Prostate gland (tissue), 2 donors: ENCODE data around the gene USP25.

Experiments used
- POLR2A ChIP-seq: fragments of 450-650 bp; IDR thresholded peaks from one replicate; pipeline ENCODE4 v1.6.1; 2016; ENCODE audit warnings: antibody characterized with exemption, mild to moderate bottlenecking
- POLR2AphosphoS5 ChIP-seq: sonication (generic); formaldehyde crosslinking; IDR thresholded peaks from one replicate; pipeline ENCODE4 v1.6.1; 2017; ENCODE audit warnings: antibody characterized with exemption
- TF ChIP-seq, protein P1 (sequence below), 4 experiments: fragments of 200-600 bp in 2 of 4; fragments of 450-650 bp in 2 of 4; sonication (generic) in 2 of 4; IDR thresholded peaks; 1 replicate in 3 of 4; 2 replicates in 1 of 4; pipeline ENCODE4 v1.5.1; 2016 to 2019; ENCODE audit warnings: antibody characterized with exemption in 4 of 4, mild to moderate bottlenecking in 2 of 4, moderate library complexity in 2 of 4

DNA sequence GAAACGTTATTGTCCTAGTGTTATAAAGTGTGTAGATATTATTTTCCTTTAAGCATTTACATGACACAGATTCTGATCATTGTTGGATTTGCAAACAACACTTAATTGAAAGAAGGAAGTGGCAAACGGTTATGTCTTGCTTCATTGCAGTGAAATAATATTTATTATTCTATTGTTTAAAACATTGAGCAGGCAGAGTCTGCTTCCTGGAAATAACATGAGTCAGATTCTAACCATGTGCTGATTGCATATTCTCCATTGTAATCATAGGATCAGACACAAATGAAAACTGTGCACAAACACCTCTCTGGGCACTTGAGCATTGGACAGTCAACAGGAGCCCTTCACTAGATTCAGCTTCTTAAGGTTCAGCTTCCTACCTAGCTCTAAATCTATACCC is 46.8 kb upstream of the USP25 start:
- TF ChIP-seq, protein P1, sequence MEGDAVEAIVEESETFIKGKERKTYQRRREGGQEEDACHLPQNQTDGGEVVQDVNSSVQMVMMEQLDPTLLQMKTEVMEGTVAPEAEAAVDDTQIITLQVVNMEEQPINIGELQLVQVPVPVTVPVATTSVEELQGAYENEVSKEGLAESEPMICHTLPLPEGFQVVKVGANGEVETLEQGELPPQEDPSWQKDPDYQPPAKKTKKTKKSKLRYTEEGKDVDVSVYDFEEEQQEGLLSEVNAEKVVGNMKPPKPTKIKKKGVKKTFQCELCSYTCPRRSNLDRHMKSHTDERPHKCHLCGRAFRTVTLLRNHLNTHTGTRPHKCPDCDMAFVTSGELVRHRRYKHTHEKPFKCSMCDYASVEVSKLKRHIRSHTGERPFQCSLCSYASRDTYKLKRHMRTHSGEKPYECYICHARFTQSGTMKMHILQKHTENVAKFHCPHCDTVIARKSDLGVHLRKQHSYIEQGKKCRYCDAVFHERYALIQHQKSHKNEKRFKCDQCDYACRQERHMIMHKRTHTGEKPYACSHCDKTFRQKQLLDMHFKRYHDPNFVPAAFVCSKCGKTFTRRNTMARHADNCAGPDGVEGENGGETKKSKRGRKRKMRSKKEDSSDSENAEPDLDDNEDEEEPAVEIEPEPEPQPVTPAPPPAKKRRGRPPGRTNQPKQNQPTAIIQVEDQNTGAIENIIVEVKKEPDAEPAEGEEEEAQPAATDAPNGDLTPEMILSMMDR (IDR thresholded peaks at IDR 0.05), result no peak
- TF ChIP-seq POLR2A, result no peak
- TF ChIP-seq POLR2AphosphoS5, result no peak
